Medulla oblongata (tissue), 1 donor: Measurements from ENCODE around the gene ARFRP1.
A peak's percentile ranks its signal among the peaks of the same experiment; 100 is the strongest.

Experiments
- DNase-seq: peaks from one replicate; pipeline ENCODE4 v3.0.0-alpha.2; 2015; ENCODE audit errors: extremely low spot score

ARFRP1 gene

DNA sequence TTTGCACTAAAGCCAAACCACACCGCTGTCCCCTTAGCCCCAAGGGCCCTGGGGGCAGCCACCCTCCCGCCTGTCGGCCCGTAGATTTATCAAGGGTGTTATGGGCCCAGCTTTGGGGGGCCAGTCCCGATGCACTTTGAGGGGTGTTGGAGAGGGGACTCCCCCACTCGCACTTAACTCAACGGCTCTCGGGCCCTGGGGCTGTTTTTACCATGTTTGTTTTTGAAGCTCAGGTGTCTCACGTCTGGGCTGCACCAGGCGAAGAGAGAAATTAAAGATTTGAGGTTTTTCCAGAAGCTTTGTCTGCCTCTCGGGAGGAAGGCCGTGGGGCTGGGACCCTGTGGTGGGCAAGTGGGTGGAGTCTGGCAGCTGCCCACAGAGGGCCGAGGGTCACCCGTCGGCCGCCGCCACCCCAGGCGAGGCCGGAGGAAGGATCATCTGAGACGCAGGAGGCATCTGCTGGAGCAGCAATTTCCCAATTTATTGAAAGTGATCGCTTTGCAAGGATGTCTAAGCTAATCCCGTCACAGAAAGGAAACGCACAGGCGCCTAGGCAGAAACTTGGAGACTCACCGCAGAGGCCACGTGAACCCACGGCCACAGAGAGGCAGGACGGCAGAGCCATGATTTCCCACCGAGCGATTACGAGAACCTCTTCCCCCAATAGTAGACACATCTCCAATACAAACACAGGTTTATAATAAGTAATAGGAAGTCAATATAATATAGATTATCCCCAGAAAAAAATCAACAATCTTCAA lies 35.6 kb upstream of the ARFRP1 start:
- no peak for DNase-seq

GRCh38 chr20:63742381-63743024 lies 34.7 kb upstream of the ARFRP1 start:
- DNase-seq, result no peak

DNA sequence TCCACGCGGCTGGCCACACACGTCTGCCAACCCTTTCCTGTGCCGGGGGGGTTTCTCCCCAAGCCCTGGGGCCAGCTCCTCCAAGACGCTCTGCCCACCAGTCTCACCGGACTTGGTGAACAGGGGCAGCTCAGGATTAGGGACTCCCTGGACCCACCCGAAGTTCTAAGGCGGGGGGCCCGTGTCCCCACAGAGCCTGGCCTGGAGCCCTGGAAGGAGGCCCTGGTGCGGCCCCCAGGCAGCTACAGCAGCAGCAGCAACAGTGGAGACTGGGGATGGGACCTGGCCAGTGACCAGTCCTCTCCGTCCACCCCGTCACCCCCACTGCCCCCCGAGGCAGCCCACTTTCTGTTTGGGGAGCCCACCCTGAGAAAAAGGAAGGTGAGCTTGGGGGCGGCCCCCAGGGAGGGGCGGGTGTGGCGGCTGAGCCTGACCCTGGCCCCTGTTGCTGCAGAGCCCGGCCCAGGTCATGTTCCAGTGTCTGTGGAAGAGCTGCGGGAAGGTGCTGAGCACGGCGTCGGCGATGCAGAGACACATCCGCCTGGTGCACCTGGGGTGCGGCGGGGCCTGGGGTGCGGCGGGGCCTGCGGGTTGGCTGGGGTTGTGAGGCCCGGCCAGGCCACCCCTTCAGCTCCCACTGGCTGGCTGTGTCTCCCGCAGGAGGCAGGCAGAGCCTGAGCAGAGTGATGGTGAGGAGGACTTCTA lies 34.1 kb upstream of the ARFRP1 start:
- no peak for DNase-seq

DNA sequence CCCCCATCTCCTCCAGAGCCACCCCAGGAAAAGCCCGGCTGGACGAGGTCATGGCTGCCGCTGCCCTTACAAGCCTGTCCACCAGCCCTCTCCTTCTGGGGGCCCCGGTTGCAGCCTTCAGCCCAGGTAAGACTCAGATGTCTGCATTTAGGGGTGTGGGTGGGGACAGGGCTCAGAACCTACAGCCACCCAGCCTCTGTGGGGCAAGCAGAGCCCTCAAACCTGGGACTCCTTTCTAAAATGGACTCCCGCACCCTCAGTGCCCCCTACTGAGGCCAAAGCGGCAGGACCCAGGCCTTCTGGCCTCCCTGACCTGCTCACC lies 33.5 kb upstream of the ARFRP1 start:
- no peak for DNase-seq

DNA sequence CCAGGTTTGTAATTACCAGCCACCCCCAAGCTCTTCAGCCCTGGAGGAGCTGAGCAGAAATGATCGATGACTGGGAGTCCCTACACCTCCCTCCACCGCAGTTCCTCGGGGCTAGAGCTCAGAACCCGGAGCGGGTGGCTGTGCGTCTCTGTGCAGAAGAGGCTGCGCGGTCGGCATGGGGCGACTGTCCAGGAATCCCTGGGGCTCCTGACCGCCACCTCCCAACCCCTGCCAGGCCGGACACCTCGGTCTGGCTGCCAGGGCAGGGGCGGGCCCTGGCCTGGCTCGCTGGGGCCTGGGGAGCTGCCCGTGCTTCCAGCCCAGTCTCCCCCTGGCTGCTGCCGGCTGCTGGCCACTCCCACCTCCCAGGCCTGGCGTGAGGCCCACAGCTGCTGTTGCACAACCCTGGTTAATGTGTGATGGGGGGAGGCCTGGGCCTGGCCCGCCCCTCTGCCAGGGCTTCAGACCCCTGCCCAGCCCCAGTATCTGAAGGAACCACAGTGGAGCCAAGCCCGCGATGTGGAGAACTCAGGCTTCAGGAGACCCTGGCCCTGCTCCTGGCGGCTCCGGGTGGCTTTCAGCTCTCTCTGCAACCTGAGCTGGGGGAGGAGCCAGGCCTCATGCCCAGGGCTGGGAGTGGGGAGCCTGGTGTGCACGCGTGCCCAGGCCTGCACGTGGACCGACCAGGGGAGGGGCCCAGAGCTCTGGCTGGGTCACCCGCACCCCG lies 33.0 kb upstream of the ARFRP1 start:
- peak; percentile 85 for DNase-seq

- DNase-seq, result peak; percentile 40
Measured at GRCh38 chr20:63740070-63740626, 32.4 kb upstream of the ARFRP1 start.

GRCh38 chr20:63739130-63740069 lies 31.6 kb upstream of the ARFRP1 start, which contains the start of gene SLC2A4RG:
Gene SLC2A4RG, plus strand, starts transcription at chr20:63739776. Its CDS starts 137 bp downstream, at chr20:63739913.
- DNase-seq, result peak; percentile 90

- peak; percentile 29 for DNase-seq
Measured at GRCh38 chr20:63738687-63739129, 30.9 kb upstream of the ARFRP1 start.

GRCh38 chr20:63737945-63738686 lies 30.3 kb upstream of the ARFRP1 start:
- DNase-seq, result no peak

DNA sequence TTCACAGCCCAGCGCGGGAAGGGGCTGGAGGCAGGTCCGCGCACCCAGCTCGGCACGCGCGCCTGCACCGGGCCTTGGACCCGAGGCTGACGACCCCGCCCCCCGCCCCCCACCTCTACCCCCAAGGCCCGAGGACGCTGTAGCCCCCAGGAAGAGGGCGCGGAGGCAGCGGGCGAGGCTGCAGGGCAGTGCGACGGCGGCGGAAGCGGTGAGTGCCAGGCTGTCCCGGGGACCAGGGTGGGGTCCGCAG lies 29.8 kb upstream of the ARFRP1 start:
- DNase-seq, result no peak

DNA sequence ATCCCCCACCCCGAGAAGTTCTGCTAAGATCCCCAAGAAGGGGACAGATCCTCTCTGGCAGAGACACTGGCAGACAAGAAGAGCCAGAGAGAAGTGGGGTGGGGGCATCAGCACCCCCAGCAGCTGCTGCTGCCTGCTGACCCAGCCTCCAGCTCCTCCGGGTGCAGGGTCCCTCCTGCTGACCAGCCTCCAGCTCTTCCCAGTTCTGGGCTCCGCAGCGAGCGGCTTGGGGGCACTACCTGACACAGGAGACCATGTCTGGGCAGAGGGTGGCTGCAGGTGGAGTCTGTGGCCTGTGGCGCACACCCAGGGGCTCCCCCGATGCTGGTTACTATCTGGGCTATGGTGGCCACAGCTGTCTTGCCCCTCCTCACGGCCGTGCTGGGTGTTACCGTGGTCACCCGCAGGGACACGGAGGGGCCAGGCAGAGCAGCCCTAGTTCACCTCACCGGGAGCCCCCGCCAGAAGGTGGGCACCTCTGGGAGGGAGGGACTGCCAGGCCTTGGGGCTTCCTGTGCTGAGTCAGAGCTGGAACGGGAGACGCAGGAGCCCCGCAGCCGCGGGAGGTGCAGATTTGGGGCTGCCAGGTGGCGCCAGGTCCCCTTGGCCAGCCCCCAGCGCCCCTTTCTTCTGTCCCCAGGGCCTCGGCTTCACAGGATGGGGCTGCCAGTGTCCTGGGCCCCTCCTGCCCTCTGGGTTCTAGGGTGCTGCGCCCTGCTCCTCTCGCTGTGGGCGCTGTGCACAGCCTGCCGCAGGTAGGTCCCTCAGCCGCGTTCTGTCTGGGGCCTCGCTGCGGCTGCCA lies 29.3 kb upstream of the ARFRP1 start:
- DNase-seq, result no peak

DNA sequence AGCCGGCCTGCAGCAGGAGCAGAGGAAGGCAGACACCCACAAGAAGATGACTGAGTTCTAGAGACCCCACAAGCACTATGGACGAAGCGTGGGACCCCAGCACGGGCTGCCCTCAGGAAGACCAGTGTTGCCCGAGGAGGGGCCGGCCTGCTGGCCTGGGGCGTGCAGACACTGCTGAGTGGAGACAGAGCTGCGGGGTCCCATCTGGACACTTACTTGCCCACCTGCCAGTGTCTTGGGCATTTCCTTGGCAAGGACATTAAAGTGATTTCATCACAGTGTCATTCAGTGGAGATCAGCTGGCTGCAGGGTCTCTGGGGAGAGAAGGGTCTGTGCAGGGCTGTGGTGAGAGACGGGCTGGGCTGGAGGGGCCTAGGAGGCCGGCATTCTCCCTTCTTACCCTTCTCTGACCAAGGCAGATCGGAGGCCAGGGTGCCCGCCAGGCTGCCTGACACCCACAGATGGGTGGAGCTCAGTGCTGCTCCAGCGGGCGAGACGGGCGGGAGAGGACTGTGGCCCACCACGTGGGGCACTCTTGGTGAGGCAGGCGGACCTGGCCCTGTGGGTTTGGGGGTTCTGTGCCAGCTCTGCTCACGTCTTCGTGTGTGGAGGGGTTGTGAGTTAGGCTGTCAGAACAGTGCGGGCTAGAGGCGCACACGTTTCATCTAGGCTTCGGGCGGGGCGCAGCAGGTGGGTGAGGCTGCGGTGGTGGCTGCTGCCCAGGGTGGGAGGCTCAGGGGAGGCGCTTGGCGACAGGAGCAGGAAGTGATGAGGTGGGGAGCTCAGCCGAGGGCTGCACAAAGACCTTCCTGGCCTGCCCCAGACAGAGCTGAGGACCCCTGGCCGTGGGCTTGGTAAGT lies 28.3 kb upstream of the ARFRP1 start, which contains the start of gene LIME1:
Gene LIME1 (plus strand): TSS at position 806 of the 860 bp plus-strand sequence. CDS start 886 bp downstream, outside the sequence.
- no peak for DNase-seq

DNA sequence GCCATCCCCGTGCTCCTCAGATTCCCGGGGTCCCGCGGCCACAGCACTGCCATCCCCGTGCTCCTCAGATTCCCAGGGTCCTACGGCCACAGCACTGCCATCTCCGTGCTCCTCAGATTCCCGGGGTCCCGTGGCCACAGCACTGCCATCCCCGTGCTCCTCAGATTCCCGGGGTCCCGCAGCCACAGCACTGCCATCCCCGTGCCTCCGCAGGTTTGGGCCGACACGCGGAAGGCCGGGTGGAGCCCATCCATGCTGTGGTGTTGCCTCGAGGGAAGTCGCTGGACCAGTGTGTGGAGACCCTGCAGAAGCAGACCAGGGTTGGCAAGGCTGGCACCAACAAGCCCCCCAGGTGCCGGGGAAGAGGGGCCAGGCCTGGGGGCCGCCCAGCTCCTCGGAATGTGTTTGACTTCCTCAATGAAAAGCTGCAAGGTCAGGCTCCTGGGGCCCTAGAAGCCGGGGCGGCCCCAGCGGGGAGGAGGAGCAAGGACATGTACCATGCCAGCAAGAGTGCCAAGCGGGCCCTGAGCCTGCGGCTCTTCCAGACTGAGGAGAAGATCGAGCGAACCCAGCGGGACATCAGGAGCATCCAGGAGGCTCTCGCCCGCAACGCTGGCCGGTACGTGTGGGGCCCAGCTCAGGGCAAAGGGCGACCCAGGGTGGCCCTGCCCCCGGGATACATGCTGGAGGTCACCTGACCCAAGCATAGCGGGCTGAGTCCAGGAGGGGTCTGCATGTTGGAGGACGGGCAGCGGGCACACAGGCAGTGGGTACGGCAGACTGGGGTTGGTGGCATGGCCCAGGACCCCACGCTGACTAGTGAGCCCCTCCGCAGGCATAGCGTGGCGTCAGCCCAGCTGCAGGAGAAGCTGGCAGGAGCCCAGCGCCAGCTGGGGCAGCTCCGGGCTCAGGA lies 27.4 kb upstream of the ARFRP1 start:
- no peak for DNase-seq

- no peak for DNase-seq
Measured at GRCh38 chr20:63734111-63734945, 26.6 kb upstream of the ARFRP1 start.

DNA sequence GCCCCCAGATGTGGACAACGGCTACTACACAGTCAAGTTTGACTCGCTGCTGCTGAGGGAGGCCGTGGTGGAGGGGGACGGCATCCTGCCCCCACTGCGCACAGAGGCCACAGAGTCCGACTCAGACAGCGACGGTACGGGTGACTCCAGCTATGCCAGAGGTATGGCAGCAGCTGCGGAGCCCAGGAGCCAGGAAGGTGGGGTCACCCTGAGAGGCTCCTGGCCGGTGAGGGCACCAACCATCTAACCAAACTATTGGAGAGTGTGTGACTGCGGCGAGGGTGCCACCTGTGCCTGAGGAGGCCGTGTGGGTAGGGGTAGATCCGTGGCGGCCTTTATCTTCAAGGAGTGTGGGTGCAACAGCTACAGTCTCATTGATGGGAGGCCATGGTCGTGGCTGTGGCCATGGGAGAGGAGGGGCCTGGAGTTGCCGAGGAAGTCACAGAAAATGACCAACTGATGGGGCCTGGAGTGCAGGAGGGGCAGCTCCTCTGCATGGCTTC lies 25.9 kb upstream of the ARFRP1 start:
- DNase-seq, result no peak

DNA sequence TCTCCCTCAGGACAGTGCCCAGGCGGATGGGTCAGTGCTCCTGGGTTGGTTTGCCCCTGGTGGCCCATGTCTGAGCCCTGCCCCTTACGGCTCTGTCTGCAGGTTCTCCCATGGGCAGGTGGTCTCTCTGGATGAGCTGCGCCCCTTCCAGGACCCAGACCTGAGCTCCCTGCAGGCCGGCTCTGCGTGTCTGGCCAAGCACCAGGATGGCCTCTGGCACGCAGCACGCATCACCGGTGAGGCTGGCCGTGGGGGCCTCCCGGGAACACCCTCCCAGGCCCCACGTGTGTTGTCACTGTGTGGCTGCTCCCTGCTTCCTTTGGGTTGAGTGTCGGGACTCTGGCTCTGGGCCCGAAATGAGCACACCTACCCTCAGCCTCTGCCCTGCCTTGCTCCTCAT lies 25.3 kb upstream of the ARFRP1 start:
- DNase-seq, result no peak
